Upper lobe of left lung (tissue), 4 donors: Measurements from ENCODE around the gene GSAP.

Experiments
- EP300 ChIP-seq, 4 donors: sonication (generic); formaldehyde crosslinking; IDR thresholded peaks; one replicate each; pipeline ENCODE4 v1.5.1; 2017; ENCODE audit warnings: antibody characterized with exemption in 4 of 4, control low read depth in 2 of 4
- POLR2A ChIP-seq, 4 donors: fragments of 450-650 bp; IDR thresholded peaks; one replicate each; pipeline ENCODE4 v1.5.1; 2016 to 2017; ENCODE audit warnings: antibody characterized with exemption in 4 of 4, mild to moderate bottlenecking in 2 of 4
- TF ChIP-seq, protein P1 (sequence below), 6 experiments: fragments of 450-650 bp in 4 of 6; fragments of 200-600 bp in 2 of 6; sonication (generic) in 2 of 6; IDR thresholded peaks; one replicate each; pipeline ENCODE4 v1.5.1; 2016 to 2019; ENCODE audit warnings: antibody characterized with exemption in 6 of 6

- TF ChIP-seq POLR2A (IDR thresholded peaks at IDR 0.05) (no peak), EP300 (IDR thresholded peaks at IDR 0.05) (no peak)
- TF ChIP-seq, protein P1, sequence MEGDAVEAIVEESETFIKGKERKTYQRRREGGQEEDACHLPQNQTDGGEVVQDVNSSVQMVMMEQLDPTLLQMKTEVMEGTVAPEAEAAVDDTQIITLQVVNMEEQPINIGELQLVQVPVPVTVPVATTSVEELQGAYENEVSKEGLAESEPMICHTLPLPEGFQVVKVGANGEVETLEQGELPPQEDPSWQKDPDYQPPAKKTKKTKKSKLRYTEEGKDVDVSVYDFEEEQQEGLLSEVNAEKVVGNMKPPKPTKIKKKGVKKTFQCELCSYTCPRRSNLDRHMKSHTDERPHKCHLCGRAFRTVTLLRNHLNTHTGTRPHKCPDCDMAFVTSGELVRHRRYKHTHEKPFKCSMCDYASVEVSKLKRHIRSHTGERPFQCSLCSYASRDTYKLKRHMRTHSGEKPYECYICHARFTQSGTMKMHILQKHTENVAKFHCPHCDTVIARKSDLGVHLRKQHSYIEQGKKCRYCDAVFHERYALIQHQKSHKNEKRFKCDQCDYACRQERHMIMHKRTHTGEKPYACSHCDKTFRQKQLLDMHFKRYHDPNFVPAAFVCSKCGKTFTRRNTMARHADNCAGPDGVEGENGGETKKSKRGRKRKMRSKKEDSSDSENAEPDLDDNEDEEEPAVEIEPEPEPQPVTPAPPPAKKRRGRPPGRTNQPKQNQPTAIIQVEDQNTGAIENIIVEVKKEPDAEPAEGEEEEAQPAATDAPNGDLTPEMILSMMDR (IDR thresholded peaks at IDR 0.05), result no peak
These were observed 132.1 kb downstream of the GSAP start for GRCh38 chr7:77284005-77284404.
